ENCODE results near the gene FBXW8. TPM values are rescaled to one million over a fixed set of nuclear protein-coding genes. Genes with fewer than 3 reads are reported as not detected.

Gene FBXW8
- total and polyA plus RNA-seq, 7 experiments from 2014 or later = 4.8 to 13.2 (median 11.7) TPM

DNA sequence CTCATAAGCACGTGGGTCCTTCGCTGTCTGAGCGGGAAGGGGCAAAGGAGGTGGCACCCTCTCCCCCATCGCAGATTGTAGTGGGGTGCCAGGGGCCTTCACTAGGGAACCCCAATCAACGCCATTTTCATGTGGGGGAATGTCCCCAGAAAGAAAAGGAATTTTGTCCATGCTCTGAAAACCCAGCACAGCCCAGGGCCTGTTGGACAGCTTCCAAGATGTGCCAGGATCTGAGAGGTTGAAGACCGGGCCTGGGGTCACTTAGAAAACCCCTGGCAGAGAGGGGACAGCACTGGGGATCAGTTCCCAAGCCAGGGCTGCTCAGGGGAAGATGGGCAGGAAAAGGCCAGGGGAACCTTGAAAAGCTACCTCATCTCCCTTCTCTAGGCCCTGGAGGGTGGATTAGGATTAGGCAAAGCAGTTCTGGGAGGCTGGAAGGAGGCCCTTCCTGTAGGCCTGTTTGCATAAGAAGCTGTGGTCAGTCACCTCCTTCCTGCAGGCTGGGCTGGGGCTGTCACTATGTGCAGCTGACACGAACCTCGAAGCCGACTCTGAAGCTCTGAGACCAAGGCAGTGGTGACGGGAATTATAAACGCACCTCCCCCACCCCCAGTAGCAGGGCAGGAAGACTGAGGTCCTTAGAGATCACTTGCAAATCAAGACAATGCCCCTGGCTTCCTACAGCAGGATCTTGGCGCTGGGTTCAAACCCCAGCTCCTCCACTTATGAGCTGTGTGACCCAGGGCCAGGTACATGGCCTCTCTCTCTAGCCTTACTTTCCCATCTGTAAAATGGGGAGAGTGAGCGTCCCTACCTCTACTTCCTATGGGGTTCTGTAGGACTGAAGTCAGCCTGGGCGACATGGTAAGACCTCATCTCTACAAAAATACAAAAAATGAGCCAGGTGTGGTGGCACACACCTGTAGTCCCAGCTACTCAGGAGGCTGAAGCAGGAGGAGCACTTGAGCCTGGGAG lies 159.5 kb downstream of the FBXW8 start:
- intact Hi-C loops (cut with micrococcal nuclease) = no loop called here
- H3K36me3 ChIP-seq (ENCODE audit: control insufficient read depth in 2 of 3, insufficient read depth in 3 of 3, low read length in 3 of 3) = no peaks in the 10 kb centered on the region
- ATAC-seq = peak; percentile 64
- ChIA-PET CTCF (no interaction called here), POLR2A (no interaction called here)
- H3K4me3 ChIP-seq (ENCODE audit: low read length) = no peak overlapping the region
- H3K9me3 Mint-ChIP-seq = no peaks in the 10 kb centered on the region
- H3K27ac ChIP-seq (ENCODE audit: low read depth, low read length) = no peak overlapping the region
- H3K9me3 ChIP-seq (ENCODE audit: control insufficient read depth in 2 of 3, low read length in 3 of 3) = no peaks in the 10 kb centered on the region
- H3K4me1 Mint-ChIP-seq = peaks cover 2 to 26% (median 9%) of the 10 kb centered on the region in 7 donors
- no peaks in the 10 kb centered on the region for H3K27me3 Mint-ChIP-seq
- no peak for DNase-seq
- peaks cover 0 to 5% (median 0%) of the 10 kb centered on the region in 5 donors for H3K36me3 Mint-ChIP-seq
- no peak overlapping the region for H3K27ac Mint-ChIP-seq
- no peaks in the 10 kb centered on the region for H3K4me1 ChIP-seq (ENCODE audit: control insufficient read depth in 2 of 2, insufficient read depth in 2 of 2, low read length in 2 of 2)
- H3K27me3 ChIP-seq (ENCODE audit: control insufficient read depth in 2 of 2, insufficient read depth in 2 of 2, low read length in 2 of 2) = no peaks in the 10 kb centered on the region
- no peak overlapping the region for H3K4me3 Mint-ChIP-seq

DNA sequence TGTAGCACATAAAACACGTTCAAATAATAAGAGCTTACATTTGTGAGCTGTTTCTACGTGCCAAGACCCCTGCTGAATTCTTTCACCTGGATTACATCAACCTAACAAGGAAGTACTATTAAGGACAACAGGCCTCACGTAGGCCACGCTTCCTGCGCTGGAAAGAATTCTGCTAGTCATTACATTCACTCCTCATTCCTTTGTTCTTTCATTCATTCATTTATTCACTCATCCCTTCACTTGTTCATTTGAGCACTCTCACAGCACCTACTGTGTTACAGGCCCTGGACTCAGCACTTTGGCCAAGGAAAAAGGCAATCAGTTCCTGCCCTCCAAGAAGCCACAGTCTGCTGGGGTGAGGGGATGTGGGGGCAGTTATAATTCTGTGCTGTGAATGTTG lies 160.3 kb downstream of the FBXW8 start:
- CTCF ChIA-PET = no interaction called here
- no peak for ATAC-seq

DNA sequence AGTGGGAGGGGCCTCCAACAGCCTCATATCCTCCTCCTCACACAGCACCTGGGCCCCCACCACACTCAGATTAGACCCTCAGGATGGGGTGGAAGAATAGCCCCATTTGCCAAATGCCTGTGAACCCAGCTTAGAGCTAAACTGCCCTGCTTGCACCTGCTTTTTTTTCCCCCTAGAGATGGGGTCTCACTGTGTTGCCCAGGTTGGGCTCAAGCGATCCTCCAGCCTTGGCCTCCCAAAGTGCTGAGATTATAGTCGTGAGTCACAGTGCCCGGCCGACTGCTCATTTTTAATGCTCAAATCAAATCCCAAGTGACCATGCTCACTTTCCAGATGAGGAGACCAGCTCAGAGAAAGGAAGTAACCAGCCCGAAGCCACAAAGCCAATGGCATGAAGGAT lies 161.4 kb downstream of the FBXW8 start:
- no peak for ATAC-seq
- Mint-ChIP-seq H3K27ac (peak overlapping the region in 1 of 9 donors; percentile 55), H3K4me1 (peaks cover 0 to 20% (median 4%) of the 10 kb centered on the region in 7 donors), H3K4me3 (no peak overlapping the region), H3K36me3 (peaks cover 0 to 5% (median 0%) of the 10 kb centered on the region in 5 donors), H3K9me3 (no peaks in the 10 kb centered on the region), H3K27me3 (no peaks in the 10 kb centered on the region)
- Histone ChIP-seq H3K27me3 (ENCODE audit: control insufficient read depth in 2 of 2, insufficient read depth in 2 of 2, low read length in 2 of 2) (no peaks in the 10 kb centered on the region), H3K9me3 (ENCODE audit: control insufficient read depth in 2 of 3, low read length in 3 of 3) (no peaks in the 10 kb centered on the region), H3K4me3 (ENCODE audit: low read length) (no peak overlapping the region), H3K27ac (ENCODE audit: low read depth, low read length) (no peak overlapping the region), H3K4me1 (ENCODE audit: control insufficient read depth in 2 of 2, insufficient read depth in 2 of 2, low read length in 2 of 2) (peaks cover 0 to 4% of the 10 kb centered on the region in 2 donors), H3K36me3 (ENCODE audit: control insufficient read depth in 2 of 3, insufficient read depth in 3 of 3, low read length in 3 of 3) (no peaks in the 10 kb centered on the region)
- DNase-seq = no peak
- ChIA-PET POLR2A (no interaction called here), CTCF (interaction anchor here (0.6 kb wide), 1 partner anchor 856 kb away, joined by 3 read pairs; no protein-coding TSS in a partner anchor)
- intact Hi-C loops (cut with micrococcal nuclease) = no loop called here

More for the DNA sequence above, 160.3 kb downstream of the FBXW8 start:
- no peaks in the 10 kb centered on the region for H3K9me3 Mint-ChIP-seq
- Histone ChIP-seq H3K4me3 (ENCODE audit: low read length) (no peak overlapping the region), H3K36me3 (ENCODE audit: control insufficient read depth in 2 of 3, insufficient read depth in 3 of 3, low read length in 3 of 3) (no peaks in the 10 kb centered on the region), H3K9me3 (ENCODE audit: control insufficient read depth in 2 of 3, low read length in 3 of 3) (no peaks in the 10 kb centered on the region), H3K27me3 (ENCODE audit: control insufficient read depth in 2 of 2, insufficient read depth in 2 of 2, low read length in 2 of 2) (no peaks in the 10 kb centered on the region), H3K27ac (ENCODE audit: low read depth, low read length) (no peak overlapping the region), H3K4me1 (ENCODE audit: control insufficient read depth in 2 of 2, insufficient read depth in 2 of 2, low read length in 2 of 2) (no peaks in the 10 kb centered on the region)
- peaks cover 0 to 20% (median under 1%) of the 10 kb centered on the region in 7 donors for H3K4me1 Mint-ChIP-seq
- peaks cover 0 to 6% (median 0%) of the 10 kb centered on the region in 5 donors for H3K36me3 Mint-ChIP-seq
- H3K4me3 Mint-ChIP-seq = no peak overlapping the region
- no peaks in the 10 kb centered on the region for H3K27me3 Mint-ChIP-seq
- POLR2A ChIA-PET = no interaction called here
- DNase-seq = no peak
- intact Hi-C loops (cut with micrococcal nuclease) = no loop called here
- H3K27ac Mint-ChIP-seq = peak overlapping the region in 1 of 9 donors; percentile 38

DNA sequence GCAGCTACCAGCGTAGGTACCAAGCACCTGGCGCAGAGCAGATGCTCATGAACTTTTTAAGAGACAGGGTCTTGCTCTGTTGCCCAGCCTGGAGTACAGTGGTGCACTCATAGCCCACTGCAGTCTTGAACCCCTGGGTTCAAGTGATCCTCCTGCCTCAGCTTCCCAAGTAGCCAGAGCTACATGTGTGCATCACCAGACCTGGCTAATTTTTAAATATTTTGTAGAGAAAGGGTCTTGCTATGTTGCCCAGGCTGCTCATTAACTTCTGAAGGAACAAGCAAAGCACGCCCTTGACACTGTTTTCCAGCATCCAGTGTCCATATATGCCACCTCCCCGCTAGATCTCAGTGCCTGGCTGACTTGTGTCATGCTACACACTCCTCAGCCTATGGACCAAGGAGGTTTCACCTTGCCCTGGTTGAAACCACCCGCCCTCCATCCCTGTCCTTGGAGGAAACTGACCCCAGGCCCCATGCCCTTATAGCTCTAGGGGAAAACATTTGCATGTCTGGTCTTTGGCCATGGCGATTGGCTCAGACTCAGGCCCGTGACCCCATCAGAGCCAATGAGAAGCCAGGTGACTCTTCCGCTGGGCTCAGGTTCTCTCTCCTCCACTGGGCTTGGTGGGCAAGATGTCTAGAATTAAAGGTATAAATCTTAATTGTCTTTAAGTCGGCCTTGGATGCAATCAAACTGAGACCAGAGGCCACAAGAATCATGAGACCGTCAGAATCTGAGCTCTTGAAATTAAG lies 162.2 kb downstream of the FBXW8 start:
- Mint-ChIP-seq H3K36me3 (peaks cover 0 to 5% (median 0%) of the 10 kb centered on the region in 5 donors), H3K4me3 (no peak overlapping the region), H3K27me3 (peaks cover 0 to 4% (median 0%) of the 10 kb centered on the region in 5 donors), H3K4me1 (peaks cover 0 to 26% (median 7%) of the 10 kb centered on the region in 7 donors), H3K9me3 (no peaks in the 10 kb centered on the region), H3K27ac (no peak overlapping the region)
- intact Hi-C loops (cut with micrococcal nuclease) = no loop called here
- CTCF ChIA-PET = no interaction called here
- H3K27me3 ChIP-seq (ENCODE audit: control insufficient read depth in 2 of 2, insufficient read depth in 2 of 2, low read length in 2 of 2) = no peaks in the 10 kb centered on the region
- H3K36me3 ChIP-seq (ENCODE audit: control insufficient read depth in 2 of 3, insufficient read depth in 3 of 3, low read length in 3 of 3) = no peaks in the 10 kb centered on the region
- no peak for ATAC-seq
- no peak overlapping the region for H3K4me3 ChIP-seq (ENCODE audit: low read length)
- H3K27ac ChIP-seq (ENCODE audit: low read depth, low read length) = no peak overlapping the region
- POLR2A ChIA-PET = no interaction called here
- no peaks in the 10 kb centered on the region for H3K9me3 ChIP-seq (ENCODE audit: control insufficient read depth in 2 of 3, low read length in 3 of 3)
- peaks cover 0 to 7% of the 10 kb centered on the region in 2 donors for H3K4me1 ChIP-seq (ENCODE audit: control insufficient read depth in 2 of 2, insufficient read depth in 2 of 2, low read length in 2 of 2)
- DNase-seq = no peak

DNA sequence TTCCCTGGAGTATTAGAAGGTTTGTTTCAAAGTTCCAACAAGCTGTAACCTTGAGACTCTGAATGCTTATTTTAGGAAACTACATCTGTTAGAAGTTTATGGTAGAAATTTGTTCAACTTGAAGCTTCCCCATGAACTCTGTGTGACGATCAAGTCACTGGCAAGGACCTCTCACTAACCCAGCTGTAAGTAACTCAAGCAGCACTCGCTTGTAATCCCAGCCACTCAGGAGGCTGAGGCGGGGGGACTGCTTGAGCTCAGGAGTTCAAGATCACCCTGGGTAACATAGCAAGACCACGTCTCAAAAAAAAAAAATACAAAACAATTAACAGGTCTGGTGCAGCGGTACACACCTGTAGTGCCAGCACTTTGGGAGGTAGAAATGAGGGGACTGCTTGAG lies 162.9 kb downstream of the FBXW8 start:
- no peak overlapping the region for H3K27ac ChIP-seq (ENCODE audit: low read depth, low read length)
- no peak for ATAC-seq

DNA sequence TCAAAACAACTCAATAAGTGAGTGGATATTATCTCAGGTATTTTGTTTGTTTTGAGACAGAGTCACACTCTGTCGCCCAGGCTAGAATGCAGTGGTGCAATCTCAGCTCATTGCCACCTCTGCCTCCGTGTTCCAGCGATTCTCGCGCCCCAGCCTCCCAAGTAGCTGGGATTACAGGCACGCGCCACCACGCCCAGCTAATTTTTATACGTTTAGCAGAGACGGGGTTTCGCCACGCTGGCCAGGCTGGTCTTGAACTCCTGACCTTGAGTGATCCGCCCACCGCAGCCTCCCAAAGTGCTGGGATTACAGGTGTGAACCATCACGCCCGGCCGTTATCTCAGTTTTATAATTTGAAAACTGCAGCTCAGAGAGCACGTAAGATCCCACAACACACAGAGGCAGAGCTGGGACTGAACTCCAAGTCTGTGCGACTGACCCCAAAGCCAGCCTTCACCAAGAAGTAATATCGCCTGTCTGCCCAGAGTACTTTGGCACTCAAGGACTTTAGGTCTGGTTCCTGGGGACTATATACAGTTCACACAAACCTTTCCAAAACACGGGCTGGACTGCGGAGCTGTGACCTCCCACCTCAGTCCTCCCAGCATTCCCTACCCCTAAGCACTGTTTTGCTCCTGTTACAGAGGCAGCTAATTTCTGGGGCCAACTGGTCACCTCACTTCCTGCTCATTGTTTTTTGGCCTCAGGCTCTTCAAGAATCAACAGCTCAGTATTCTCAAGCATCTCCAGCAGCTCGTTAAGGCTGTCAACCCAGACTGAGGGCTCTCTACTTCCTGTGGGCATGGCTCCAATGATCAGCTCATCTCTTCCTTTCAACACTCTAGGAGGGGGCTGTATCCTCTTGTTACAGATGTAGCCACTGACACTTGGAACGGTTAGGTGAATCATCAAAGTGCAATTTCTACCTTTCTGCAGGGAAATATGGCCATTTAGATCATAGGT lies 165.9 kb downstream of the FBXW8 start:
- no peak for ATAC-seq
- no peaks in the 10 kb centered on the region for H3K9me3 Mint-ChIP-seq
- H3K4me3 Mint-ChIP-seq = peak overlapping the region in 1 of 10 donors; percentile 26
- H3K27ac Mint-ChIP-seq = peak overlapping the region in 2 of 9 donors; percentile 30 to 60
- no peaks in the 10 kb centered on the region for H3K9me3 ChIP-seq (ENCODE audit: control insufficient read depth in 2 of 3, low read length in 3 of 3)
- no peaks in the 10 kb centered on the region for H3K27me3 ChIP-seq (ENCODE audit: control insufficient read depth in 2 of 2, insufficient read depth in 2 of 2, low read length in 2 of 2)
- ChIA-PET CTCF (no interaction called here), POLR2A (no interaction called here)
- H3K27ac ChIP-seq (ENCODE audit: low read depth, low read length) = no peak overlapping the region
- intact Hi-C loops (cut with micrococcal nuclease) = no loop called here
- H3K4me1 Mint-ChIP-seq = peaks cover 0 to 15% (median 6%) of the 10 kb centered on the region in 7 donors
- no peak overlapping the region for H3K4me3 ChIP-seq (ENCODE audit: low read length)
- peaks cover 0 to 5% (median 0%) of the 10 kb centered on the region in 5 donors for H3K36me3 Mint-ChIP-seq
- no peak for DNase-seq
- H3K27me3 Mint-ChIP-seq = peaks cover 0 to 4% (median 0%) of the 10 kb centered on the region in 5 donors
- H3K36me3 ChIP-seq (ENCODE audit: control insufficient read depth in 2 of 3, insufficient read depth in 3 of 3, low read length in 3 of 3) = no peaks in the 10 kb centered on the region
- peaks cover 0 to 7% of the 10 kb centered on the region in 2 donors for H3K4me1 ChIP-seq (ENCODE audit: control insufficient read depth in 2 of 2, insufficient read depth in 2 of 2, low read length in 2 of 2)

More for the DNA sequence above, 162.9 kb downstream of the FBXW8 start:
- Histone ChIP-seq H3K4me1 (ENCODE audit: control insufficient read depth in 2 of 2, insufficient read depth in 2 of 2, low read length in 2 of 2) (peaks cover 0 to 7% of the 10 kb centered on the region in 2 donors), H3K27me3 (ENCODE audit: control insufficient read depth in 2 of 2, insufficient read depth in 2 of 2, low read length in 2 of 2) (no peaks in the 10 kb centered on the region), H3K36me3 (ENCODE audit: control insufficient read depth in 2 of 3, insufficient read depth in 3 of 3, low read length in 3 of 3) (no peaks in the 10 kb centered on the region), H3K9me3 (ENCODE audit: control insufficient read depth in 2 of 3, low read length in 3 of 3) (no peaks in the 10 kb centered on the region), H3K4me3 (ENCODE audit: low read length) (no peak overlapping the region)
- ChIA-PET CTCF (no interaction called here), POLR2A (no interaction called here)
- no peak overlapping the region for H3K4me3 Mint-ChIP-seq
- peaks cover 0 to 4% (median 0%) of the 10 kb centered on the region in 5 donors for H3K27me3 Mint-ChIP-seq
- H3K9me3 Mint-ChIP-seq = no peaks in the 10 kb centered on the region
- peaks cover 0 to 5% (median 0%) of the 10 kb centered on the region in 5 donors for H3K36me3 Mint-ChIP-seq
- intact Hi-C loops (cut with micrococcal nuclease) = no loop called here
- no peak overlapping the region for H3K27ac Mint-ChIP-seq
- DNase-seq = no peak
- H3K4me1 Mint-ChIP-seq = peaks cover 0 to 26% (median 7%) of the 10 kb centered on the region in 7 donors

Measured in naive thymus-derived CD4-positive, alpha-beta T cell (primary cell).